GM19238 (cell line): ENCODE data around the gene FBXL4.
"Not testable (repeated sequence)": the region's sequence is repeated elsewhere in the genome, so short reads cannot be mapped to it uniquely, and the experiment has no call there.

Source experiments
- DNase-seq: peaks from one replicate; pipeline ENCODE4 v3.0.0; 2011; ENCODE audit warnings: low spot score; ENCODE audit not compliant: insufficient read length

The FBXL4 gene

DNA sequence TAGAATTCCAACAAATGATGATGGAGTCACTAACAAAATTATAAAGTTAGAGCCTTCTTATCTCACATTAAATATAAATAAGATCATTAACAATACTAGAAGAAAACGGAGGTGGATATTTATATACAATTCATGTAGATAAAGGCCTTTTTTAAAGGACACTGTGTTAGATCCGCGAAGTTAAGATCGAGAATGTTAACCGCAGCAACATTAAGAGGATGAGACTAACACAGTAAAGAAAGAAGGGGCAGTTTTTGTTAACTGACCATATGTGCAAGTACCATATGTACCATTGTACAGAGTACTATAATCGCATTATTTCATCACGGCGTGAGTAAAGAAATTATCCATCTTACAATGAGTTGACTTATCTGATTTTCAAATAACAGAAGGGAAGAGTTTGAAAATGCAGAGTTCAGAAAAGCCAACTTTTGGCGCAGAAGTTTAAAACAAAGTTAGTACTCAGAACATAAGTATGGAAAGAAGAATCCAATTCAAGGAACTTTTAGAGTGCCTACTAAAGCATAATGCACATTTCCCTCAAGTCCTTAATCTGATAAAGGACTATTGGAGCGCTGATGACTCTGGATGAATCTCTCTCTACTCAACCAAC, 1.4 kb downstream of the FBXL4 start:
- no peak for DNase-seq

GRCh38 chr6:98945311-98946115, 2.2 kb downstream of the FBXL4 start:
- no peak for DNase-seq

GRCh38 chr6:98944598-98945081, 3.1 kb downstream of the FBXL4 start:
- no peak for DNase-seq

DNA sequence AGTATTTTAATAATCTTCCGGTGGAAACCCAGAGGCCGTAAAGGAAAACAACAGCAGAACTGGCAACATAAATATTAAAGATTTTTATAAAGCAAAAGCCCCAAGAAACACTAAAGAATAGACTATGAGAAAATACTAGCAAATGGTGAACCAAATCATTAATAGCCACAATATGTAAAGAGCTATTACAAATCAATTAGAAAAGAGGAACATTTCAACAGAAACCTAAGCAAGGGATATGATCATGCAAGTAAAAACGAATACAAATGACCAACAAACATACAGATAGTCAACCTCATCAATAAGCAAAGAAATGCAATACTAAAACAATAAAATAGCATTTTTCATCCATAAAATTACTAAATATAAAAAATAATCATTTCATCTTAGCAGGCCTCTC, 3.6 kb downstream of the FBXL4 start:
- no peak for DNase-seq

- DNase-seq: no peak
Observed at GRCh38 chr6:98942263-98942803, 5.4 kb downstream of the FBXL4 start.

GRCh38 chr6:98941319-98941718, 6.4 kb downstream of the FBXL4 start:
- DNase-seq: no peak

GRCh38 chr6:98937351-98937750, 10.4 kb downstream of the FBXL4 start:
- DNase-seq: no peak

DNA sequence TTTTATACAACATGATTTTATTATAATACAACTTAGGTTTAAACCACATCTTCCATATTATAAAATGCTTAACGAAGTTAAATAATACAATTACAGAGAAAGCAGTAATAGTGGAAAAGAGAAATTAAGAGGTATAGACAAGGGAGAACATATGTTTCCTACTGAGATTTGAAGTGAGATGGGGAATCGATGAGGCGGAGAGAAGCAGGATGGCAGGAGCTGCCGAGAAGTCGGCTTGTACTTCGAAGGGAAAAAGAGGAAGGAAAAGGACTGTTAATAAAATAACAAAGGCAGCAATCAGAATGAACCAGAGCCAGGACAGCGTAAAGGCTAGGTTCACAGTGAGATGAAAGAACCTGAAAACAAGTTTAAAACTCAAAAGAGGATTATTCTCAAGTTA, 15.4 kb downstream of the FBXL4 start:
- no peak for DNase-seq

- no peak for DNase-seq
Observed at GRCh38 chr6:98931696-98932095, 16.1 kb downstream of the FBXL4 start.

- DNase-seq: no peak
Observed at GRCh38 chr6:98929498-98930060, 18.2 kb downstream of the FBXL4 start.

DNA sequence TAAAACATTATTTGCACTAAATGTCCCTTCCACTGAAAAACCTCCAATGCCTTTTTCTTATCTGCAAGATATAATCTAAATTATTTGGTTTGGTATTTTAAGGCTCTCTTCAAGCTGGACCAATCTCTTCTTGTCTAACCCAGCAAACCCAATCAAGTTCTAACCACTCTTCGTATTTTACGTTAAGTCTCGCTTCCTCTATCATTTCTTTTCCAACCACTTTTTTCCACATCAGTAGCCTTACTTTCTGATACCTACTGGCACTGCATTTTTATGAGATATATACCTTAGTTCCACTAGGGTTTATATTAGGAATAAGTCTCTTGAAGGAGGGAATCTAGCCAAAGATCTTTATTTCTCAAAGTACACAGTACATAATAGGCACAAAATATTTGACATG, 19.1 kb downstream of the FBXL4 start:
- no peak for DNase-seq

DNA sequence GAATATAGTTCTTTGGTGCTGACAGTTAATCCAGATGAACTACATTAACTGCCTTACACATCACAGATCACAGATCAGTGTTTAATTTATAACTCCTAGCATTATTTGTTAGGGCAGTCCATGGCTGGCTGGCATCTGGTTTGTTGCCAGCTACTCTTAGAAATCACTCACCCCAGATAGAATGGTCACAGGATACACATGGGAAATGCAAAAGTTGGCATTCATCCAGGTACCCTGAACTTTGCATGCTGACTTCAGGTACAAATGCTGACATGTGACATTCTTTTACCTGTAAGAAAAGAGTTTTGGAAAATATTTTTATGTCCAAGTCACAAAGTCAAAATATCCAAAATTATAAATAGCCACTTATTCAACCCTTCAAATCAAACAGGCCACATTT, 20.2 kb downstream of the FBXL4 start:
- DNase-seq: no peak

DNA sequence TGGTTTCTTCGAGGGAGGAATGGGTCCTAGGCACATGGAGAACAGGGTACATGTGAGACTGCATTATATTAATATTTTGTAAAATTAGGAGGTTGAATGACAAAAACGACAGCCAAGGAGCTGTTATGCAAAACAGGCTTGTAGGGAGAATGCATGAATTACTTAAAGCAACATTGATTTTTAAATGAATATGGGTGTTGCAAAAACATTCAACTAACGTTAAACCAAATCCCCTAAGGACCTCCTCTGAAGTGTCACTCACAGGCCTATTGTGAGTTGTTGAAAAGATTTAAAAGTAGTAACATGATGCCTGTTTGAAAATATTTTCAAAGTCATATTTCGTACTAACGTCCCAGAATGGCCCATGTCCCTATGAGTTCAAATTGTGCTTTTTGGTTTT, 21.9 kb downstream of the FBXL4 start:
- DNase-seq: no peak

DNA sequence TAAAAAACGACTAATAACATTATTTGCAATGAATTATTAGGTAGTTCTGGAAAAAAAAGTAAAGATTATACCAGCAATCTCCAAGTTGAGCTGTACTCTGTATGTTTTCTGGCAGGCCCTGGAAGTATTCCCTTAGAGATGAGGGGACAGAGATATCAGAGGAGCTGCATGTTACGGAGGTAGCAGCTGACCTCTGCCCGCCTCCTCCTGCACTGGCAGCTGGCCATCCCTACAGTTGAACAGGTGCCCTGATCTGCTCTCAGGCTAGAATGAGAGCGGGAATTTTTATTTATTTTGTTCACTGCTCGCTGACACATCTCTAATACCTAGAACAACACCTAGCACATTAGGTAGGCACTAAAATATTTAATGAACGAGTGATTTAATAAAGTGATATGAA, 23.1 kb downstream of the FBXL4 start:
- DNase-seq: no peak

DNA sequence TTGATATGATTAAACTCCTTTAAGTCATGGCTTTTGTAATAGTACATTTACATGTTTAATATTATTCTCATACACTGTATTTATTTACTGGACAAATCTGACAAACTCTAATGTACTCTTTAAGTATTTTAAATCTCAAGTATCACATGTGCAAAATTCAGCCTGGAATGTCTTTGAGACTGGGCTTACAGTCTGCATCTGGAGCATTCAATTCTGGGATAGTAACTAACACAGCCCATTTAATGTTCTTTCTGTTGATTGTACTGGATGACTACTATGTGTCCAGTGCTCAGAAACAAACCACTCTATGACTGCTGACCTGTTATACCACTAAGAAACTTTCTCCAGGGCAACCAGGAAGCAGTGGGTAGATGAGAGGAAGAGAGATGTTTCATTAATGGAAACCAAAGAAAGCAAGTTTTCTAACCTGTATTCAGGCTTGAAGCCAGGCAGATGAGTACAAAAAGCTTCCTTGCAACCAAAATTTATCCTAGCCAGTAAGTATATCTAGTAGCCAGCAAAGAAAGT, 26.8 kb downstream of the FBXL4 start:
- no peak for DNase-seq

DNA sequence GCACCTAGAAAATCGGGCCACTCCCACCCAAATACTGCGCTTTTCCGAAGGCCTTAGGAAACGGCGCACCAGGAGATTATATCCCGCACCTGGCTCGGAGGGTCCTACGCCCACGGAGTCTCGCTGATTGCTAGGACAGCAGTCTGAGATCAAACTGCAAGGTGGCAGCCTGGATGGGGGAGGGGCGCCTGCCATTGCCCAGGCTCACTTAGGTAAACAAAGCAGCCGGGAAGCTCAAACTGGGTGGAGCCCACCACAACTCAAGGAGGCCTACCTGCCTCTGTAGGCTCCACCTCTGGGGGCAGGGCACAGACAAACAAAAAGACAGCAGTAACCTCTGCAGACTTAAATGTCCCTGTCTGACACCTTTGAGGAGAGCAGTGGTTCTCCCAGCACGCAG, 36.8 kb downstream of the FBXL4 start:
- DNase-seq: not testable (repeated sequence)

GRCh38 chr6:98909236-98909635, 38.5 kb downstream of the FBXL4 start:
- DNase-seq: no peak

DNA sequence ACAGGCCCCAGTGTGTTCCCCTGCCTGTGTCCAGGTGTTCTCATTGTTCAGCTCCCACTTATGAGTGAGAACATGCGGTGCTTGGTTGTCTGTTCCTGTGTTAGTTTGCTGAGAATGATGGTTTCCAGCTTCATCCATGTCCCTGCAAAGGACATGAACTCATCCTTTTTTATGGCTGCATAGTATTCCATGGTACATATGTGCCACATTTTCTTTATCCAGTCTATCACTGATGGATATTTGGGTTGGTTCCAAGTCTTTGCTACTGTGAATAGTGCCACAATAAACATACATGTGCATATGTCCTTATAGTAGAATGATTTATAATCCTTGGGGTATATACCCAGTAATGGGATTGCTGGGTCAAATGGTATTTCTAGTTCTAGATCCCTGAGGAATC, 41.4 kb downstream of the FBXL4 start:
- not testable (repeated sequence) for DNase-seq

GRCh38 chr6:98905759-98906158, 42.0 kb downstream of the FBXL4 start:
- DNase-seq: no peak

GRCh38 chr6:98904096-98904495, 43.6 kb downstream of the FBXL4 start:
- DNase-seq: no peak

DNA sequence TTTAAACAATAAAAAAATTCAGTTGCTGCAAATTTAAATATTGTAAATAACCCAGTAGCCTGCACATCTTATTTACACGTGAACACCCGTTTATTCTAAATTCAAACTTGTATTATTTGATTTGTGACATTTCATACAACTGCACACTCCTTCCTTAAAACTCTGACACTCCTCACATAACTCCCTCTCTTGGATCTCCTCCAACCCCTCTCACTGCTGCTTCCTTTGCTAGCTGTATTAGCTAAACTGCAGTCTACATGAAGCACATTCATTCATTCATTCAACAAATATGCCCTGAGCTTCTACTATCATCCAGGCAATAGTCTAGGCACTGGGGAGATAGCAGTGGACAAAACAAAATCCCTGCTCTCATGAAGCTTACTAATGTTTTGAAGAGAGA, 47.0 kb downstream of the FBXL4 start:
- DNase-seq: no peak

DNA sequence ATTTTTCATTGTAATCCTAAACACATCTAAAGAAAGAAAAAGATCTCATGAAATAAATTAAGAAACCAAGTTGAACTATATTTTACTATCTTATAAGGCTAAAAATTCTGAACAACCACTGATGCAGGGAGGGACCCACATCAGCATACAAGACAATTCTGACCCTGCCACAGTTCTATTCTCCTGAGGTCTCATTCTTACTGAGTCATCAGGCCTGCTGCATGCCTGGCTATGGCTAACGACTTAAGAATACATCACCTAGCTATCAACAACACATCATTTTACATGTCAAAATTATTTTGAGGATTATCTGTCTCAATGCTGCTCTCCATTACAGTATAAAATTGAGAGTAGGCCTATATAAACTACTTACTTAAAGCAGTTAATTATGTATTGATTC, 52.9 kb downstream of the FBXL4 start:
- no peak for DNase-seq
